ENCODE data around the gene ACACB. TPM values are rescaled to one million over a fixed set of nuclear protein-coding genes. Genes with fewer than 3 reads are reported as not detected.

The ACACB gene
- total and polyA plus RNA-seq, 2 experiments from 2014 or later = 6.2 to 15.4 TPM

DNA sequence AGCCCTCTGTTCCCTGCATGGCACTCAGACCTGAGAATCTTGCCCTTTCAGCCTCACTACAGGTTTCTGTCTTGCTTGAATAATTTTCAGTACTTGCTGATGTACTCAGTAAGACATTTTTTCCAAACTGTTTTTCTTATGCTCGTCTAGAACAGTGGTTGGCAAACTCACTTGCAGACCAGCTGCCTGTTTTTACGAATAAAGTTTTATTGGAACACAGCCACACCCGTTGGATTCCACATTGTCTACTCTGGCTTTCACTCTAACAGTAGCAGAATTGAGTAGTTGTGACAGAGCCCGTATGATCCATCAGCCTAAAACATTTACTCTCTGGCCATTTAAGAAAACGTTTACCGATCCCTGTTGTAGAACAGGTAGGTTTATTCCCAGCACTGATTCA, 119.9 kb downstream of the ACACB start (continued):
- TF ChIP-seq, protein P1, sequence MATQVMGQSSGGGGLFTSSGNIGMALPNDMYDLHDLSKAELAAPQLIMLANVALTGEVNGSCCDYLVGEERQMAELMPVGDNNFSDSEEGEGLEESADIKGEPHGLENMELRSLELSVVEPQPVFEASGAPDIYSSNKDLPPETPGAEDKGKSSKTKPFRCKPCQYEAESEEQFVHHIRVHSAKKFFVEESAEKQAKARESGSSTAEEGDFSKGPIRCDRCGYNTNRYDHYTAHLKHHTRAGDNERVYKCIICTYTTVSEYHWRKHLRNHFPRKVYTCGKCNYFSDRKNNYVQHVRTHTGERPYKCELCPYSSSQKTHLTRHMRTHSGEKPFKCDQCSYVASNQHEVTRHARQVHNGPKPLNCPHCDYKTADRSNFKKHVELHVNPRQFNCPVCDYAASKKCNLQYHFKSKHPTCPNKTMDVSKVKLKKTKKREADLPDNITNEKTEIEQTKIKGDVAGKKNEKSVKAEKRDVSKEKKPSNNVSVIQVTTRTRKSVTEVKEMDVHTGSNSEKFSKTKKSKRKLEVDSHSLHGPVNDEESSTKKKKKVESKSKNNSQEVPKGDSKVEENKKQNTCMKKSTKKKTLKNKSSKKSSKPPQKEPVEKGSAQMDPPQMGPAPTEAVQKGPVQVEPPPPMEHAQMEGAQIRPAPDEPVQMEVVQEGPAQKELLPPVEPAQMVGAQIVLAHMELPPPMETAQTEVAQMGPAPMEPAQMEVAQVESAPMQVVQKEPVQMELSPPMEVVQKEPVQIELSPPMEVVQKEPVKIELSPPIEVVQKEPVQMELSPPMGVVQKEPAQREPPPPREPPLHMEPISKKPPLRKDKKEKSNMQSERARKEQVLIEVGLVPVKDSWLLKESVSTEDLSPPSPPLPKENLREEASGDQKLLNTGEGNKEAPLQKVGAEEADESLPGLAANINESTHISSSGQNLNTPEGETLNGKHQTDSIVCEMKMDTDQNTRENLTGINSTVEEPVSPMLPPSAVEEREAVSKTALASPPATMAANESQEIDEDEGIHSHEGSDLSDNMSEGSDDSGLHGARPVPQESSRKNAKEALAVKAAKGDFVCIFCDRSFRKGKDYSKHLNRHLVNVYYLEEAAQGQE (IDR thresholded peaks at IDR 0.05; ENCODE audit: unreplicated experiment) = no peak
- TF ChIP-seq ZNF114 (CRISPR knock-in tag; IDR thresholded peaks at IDR 0.05) (no peak), JUNB (IDR thresholded peaks at IDR 0.05; ENCODE audit: unreplicated experiment) (no peak)

- ATAC-seq = no peak
- no peaks in the 10 kb centered on the region for H3K36me3 ChIP-seq (ENCODE audit: insufficient read depth)
- peaks cover 6% of the 10 kb centered on the region for H3K27me3 Mint-ChIP-seq (ENCODE audit: insufficient read depth, low read depth, poor library complexity)
Measured at GRCh38 chr12:109239179-109239578, 122.8 kb downstream of the ACACB start.

More at GRCh38 chr12:109239179-109239578, 122.8 kb downstream of the ACACB start:
- no peak for DNase-seq (ENCODE audit: low spot score)
- H3K4me3 Mint-ChIP-seq = no peak overlapping the region
- H3K9me2 ChIP-seq (ENCODE audit: insufficient read depth) = no peaks in the 10 kb centered on the region
- H4K20me1 ChIP-seq (replicated peaks; ENCODE audit: insufficient read depth) = no peaks in the 10 kb centered on the region; the same call in 1 of the 2 replicates
- no peak overlapping the region for H3K4me3 ChIP-seq
- H3K36me3 Mint-ChIP-seq (ENCODE audit: low read depth) = peaks cover 13% of the 10 kb centered on the region; the same call in 2 of the 3 replicates
- no peaks in the 10 kb centered on the region for H3K9me3 Mint-ChIP-seq
- no peak overlapping the region for H2AFZ ChIP-seq
- TF ChIP-seq CREB1 (CRISPR knock-in tag; IDR thresholded peaks at IDR 0.05; ENCODE audit: low read depth) (no peak), EZH2phosphoT487 (IDR thresholded peaks at IDR 0.05; ENCODE audit: unreplicated experiment) (no peak)
- TF ChIP-seq, protein P2, sequence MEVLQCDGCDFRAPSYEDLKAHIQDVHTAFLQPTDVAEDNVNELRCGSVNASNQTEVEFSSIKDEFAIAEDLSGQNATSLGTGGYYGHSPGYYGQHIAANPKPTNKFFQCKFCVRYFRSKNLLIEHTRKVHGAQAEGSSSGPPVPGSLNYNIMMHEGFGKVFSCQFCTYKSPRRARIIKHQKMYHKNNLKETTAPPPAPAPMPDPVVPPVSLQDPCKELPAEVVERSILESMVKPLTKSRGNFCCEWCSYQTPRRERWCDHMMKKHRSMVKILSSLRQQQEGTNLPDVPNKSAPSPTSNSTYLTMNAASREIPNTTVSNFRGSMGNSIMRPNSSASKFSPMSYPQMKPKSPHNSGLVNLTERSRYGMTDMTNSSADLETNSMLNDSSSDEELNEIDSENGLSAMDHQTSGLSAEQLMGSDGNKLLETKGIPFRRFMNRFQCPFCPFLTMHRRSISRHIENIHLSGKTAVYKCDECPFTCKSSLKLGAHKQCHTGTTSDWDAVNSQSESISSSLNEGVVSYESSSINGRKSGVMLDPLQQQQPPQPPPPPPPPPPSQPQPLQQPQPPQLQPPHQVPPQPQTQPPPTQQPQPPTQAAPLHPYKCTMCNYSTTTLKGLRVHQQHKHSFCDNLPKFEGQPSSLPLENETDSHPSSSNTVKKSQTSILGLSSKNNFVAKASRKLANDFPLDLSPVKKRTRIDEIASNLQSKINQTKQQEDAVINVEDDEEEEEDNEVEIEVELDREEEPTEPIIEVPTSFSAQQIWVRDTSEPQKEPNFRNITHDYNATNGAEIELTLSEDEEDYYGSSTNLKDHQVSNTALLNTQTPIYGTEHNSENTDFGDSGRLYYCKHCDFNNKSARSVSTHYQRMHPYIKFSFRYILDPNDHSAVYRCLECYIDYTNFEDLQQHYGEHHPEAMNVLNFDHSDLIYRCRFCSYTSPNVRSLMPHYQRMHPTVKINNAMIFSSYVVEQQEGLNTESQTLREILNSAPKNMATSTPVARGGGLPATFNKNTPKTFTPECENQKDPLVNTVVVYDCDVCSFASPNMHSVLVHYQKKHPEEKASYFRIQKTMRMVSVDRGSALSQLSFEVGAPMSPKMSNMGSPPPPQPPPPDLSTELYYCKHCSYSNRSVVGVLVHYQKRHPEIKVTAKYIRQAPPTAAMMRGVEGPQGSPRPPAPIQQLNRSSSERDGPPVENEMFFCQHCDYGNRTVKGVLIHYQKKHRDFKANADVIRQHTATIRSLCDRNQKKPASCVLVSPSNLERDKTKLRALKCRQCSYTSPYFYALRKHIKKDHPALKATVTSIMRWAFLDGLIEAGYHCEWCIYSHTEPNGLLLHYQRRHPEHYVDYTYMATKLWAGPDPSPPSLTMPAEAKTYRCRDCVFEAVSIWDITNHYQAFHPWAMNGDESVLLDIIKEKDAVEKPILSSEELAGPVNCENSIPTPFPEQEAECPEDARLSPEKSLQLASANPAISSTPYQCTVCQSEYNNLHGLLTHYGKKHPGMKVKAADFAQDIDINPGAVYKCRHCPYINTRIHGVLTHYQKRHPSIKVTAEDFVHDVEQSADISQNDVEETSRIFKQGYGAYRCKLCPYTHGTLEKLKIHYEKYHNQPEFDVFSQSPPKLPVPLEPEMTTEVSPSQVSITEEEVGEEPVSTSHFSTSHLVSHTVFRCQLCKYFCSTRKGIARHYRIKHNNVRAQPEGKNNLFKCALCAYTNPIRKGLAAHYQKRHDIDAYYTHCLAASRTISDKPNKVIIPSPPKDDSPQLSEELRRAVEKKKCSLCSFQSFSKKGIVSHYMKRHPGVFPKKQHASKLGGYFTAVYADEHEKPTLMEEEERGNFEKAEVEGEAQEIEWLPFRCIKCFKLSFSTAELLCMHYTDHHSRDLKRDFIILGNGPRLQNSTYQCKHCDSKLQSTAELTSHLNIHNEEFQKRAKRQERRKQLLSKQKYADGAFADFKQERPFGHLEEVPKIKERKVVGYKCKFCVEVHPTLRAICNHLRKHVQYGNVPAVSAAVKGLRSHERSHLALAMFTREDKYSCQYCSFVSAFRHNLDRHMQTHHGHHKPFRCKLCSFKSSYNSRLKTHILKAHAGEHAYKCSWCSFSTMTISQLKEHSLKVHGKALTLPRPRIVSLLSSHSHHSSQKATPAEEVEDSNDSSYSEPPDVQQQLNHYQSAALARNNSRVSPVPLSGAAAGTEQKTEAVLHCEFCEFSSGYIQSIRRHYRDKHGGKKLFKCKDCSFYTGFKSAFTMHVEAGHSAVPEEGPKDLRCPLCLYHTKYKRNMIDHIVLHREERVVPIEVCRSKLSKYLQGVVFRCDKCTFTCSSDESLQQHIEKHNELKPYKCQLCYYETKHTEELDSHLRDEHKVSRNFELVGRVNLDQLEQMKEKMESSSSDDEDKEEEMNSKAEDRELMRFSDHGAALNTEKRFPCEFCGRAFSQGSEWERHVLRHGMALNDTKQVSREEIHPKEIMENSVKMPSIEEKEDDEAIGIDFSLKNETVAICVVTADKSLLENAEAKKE (CRISPR knock-in tag; IDR thresholded peaks at IDR 0.05) = no peak
- TF ChIP-seq, protein P3, sequence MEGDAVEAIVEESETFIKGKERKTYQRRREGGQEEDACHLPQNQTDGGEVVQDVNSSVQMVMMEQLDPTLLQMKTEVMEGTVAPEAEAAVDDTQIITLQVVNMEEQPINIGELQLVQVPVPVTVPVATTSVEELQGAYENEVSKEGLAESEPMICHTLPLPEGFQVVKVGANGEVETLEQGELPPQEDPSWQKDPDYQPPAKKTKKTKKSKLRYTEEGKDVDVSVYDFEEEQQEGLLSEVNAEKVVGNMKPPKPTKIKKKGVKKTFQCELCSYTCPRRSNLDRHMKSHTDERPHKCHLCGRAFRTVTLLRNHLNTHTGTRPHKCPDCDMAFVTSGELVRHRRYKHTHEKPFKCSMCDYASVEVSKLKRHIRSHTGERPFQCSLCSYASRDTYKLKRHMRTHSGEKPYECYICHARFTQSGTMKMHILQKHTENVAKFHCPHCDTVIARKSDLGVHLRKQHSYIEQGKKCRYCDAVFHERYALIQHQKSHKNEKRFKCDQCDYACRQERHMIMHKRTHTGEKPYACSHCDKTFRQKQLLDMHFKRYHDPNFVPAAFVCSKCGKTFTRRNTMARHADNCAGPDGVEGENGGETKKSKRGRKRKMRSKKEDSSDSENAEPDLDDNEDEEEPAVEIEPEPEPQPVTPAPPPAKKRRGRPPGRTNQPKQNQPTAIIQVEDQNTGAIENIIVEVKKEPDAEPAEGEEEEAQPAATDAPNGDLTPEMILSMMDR (conservative IDR thresholded peaks at IDR 0.05; ENCODE audit: low read depth in 2 of 2) = no peak
- no peak overlapping the region for H3K27ac ChIP-seq (ENCODE audit: low read depth)
- no peaks in the 10 kb centered on the region for H3F3A ChIP-seq (replicated peaks; ENCODE audit: low read depth)
- no peaks in the 10 kb centered on the region for H3K4me1 Mint-ChIP-seq
- no peak overlapping the region for H3K27ac Mint-ChIP-seq
- no peaks in the 10 kb centered on the region for H3K27me3 ChIP-seq (ENCODE audit: insufficient read depth)
- H3K4me1 ChIP-seq (ENCODE audit: insufficient read depth) = no peaks in the 10 kb centered on the region
- H3K79me2 ChIP-seq (replicated peaks; ENCODE audit: insufficient read depth) = no peaks in the 10 kb centered on the region
- H3K4me2 ChIP-seq = no peak overlapping the region

All from GM23338 (cell line).